GM11168 (cell line): Measurements from ENCODE around the gene TBC1D19.

Experiments
- in situ Hi-C: fragments of 300-500 bp; cut with MboI; formaldehyde crosslinking; loops from one replicate; pipeline ENCODE4 v1.12.0; 2022; ENCODE audit warnings: low sequenced_read_pairs; ENCODE audit not compliant: unreplicated experiment

Gene TBC1D19

DNA sequence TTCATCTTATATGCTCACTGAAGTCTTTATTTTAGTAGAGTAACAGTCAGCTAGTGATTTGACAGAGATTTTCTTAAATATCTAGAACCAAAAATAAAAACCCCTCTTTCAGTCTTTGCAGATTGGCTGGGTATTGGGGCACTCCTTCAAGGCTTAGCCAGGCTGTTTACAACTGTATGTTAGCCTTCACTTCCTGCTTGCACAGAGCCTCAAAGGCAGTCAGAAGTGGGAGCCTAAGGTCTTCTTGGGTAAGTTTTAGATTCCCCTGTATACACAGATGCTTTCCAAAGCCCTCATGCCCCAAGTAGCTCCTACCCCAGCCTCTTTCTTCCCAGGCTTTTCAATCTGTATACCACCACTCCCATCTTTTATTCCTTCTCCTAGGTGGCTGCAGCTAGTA, 140.7 kb downstream of the TBC1D19 start:
- in situ Hi-C loops, result loop anchor here (25.0 kb wide), 1 partner anchor 262 kb away; no protein-coding TSS in a partner anchor

DNA sequence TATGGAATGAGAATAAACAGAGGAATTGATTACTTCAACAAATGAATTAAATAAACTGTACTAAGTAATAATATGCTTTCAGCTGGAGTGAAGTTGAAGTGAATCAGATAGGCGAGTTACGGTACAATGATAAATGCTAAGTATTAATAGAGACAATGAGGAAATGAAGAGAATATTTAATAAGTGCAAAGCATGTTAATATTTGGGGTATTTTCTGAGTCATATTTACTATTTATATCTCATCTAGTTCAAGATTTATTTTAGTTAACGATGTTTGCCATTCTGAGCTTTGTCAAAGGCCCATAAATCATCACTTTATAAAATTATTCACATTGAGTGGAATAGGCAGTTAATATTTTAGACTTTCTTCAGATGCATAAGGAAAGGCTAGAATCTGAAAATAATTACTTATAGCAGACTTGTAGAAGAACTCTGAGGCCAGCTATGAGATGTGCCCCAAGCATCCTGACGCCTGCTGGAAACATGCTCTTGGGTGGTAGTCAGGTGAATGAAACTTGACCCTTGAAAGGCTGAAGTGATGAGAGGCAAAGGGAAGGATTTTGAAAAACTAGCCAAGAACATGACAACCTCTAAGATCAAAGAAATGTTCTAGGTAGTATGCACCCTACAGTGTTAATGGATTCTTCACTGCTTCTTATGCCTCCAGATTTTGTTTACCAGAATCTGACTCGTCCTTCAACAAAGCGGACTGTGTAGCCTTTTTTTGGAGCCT, 142.9 kb downstream of the TBC1D19 start:
- in situ Hi-C loops, result no loop called here

DNA sequence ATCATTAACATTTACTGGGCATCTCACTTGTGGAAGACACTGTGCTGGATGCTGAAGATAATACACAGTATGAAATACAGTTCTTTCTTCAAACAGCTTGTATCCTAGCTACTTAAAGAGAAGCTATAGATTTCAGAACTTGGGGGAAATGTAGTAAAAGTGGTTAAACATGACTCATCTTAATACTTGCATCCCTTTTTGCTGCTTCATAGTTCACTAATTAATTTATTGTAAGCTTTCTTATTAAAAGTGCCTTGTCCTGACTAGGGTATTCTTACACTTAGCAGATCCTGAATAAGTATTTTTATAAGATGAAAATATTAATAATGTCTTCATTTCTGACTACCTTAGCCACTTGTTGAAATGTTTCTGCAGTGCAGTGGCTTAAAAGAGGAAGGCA, 144.0 kb downstream of the TBC1D19 start:
- in situ Hi-C loops, result no loop called here

GRCh38 chr4:26729027-26729426, 145.1 kb downstream of the TBC1D19 start:
- in situ Hi-C loops, result no loop called here

GRCh38 chr4:26729547-26729946, 145.7 kb downstream of the TBC1D19 start:
- in situ Hi-C loops, result no loop called here

- in situ Hi-C loops, result no loop called here
These were observed 147.6 kb downstream of the TBC1D19 start for GRCh38 chr4:26731351-26732035.

- in situ Hi-C loops, result no loop called here
These were observed 148.5 kb downstream of the TBC1D19 start for GRCh38 chr4:26732356-26732755.

DNA sequence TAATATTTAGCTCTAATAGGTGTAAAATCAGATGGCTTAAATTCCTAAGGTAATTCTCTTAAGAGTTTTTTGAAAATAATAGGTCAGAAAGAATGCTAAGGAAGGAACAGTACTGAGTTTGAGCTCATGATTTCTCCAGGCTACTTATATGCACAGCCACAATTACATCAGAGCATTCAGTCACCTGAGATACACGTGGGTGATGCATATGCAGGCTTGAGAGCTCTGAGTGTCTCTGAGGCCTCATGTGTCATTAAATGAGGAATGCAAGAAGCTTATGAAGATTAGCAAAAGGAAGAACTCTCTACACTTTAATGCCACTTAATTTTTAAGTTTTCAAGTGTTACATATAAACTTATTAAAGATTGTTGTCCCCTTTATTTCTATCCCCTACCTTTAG, 152.7 kb downstream of the TBC1D19 start:
- in situ Hi-C loops, result no loop called here

GRCh38 chr4:26737385-26737784, 153.5 kb downstream of the TBC1D19 start:
- in situ Hi-C loops, result no loop called here

- in situ Hi-C loops, result no loop called here
These were observed 157.6 kb downstream of the TBC1D19 start for GRCh38 chr4:26741491-26741871.

GRCh38 chr4:26746802-26747213, 162.9 kb downstream of the TBC1D19 start:
- in situ Hi-C loops, result no loop called here

- in situ Hi-C loops, result no loop called here
These were observed 164.9 kb downstream of the TBC1D19 start for GRCh38 chr4:26748811-26749210.

DNA sequence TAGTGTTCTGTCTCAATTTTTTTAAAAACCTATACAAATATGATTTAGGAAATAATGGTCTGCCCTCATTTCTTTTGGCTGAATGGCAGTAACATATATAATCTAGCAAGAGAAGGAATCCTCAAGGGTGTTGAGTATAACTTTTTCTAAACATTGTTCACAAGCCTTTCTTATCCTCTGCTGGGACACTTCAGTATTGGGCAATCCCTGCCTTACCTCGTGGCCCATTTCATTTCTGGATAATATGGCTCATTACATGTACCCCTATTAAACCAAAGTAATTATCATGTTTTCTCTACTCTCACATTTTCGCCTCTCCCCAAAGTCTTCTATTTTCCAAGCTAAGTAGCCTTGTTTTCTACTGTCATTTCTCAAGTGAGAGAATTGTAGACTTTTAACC, 166.0 kb downstream of the TBC1D19 start:
- in situ Hi-C loops, result no loop called here

DNA sequence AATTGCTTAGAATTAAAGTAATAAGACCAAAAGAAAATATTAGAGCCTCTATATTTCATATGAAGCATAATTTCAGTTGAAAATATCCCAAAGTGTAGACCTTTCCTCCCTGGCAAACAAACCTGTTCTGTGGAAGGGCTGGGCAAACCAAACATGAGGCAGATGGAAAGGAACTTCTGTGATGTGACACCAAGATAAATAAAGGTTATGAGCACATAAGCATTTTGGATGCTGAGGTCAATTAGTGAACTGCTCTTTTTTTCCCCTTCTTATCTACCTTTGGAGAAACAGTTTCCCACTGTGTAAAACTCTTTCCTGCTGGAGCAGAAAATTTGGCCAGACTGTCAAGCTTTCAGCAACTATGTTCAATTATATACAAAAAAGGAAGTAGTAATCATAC, 167.1 kb downstream of the TBC1D19 start:
- in situ Hi-C loops, result no loop called here

GRCh38 chr4:26751838-26752237, 168.0 kb downstream of the TBC1D19 start:
- in situ Hi-C loops, result no loop called here

GRCh38 chr4:26753187-26753586, 169.3 kb downstream of the TBC1D19 start:
- in situ Hi-C loops, result no loop called here

- in situ Hi-C loops, result no loop called here
These were observed 169.7 kb downstream of the TBC1D19 start for GRCh38 chr4:26753617-26754016.

GRCh38 chr4:26757751-26758150, 173.9 kb downstream of the TBC1D19 start:
- in situ Hi-C loops, result no loop called here

DNA sequence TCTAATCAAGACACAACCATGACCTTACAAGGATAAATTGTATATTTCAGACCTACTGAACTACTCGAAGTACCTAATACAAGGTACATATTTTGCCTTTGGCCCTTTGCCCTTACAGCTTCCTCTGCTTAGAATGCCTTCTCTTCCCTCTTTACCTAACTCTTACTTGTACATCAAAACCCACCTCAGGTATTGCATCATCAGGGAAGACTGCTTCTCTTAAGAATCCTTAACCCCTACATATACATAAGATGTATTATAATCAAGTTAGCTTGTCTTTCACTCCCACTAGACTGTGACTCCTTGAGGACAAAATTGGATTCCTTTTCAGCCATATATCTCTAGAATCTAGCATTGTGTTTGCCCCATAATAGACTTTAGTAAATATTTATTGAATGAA, 175.0 kb downstream of the TBC1D19 start:
- in situ Hi-C loops, result no loop called here

- in situ Hi-C loops, result no loop called here
These were observed 178.8 kb downstream of the TBC1D19 start for GRCh38 chr4:26762650-26763049.

DNA sequence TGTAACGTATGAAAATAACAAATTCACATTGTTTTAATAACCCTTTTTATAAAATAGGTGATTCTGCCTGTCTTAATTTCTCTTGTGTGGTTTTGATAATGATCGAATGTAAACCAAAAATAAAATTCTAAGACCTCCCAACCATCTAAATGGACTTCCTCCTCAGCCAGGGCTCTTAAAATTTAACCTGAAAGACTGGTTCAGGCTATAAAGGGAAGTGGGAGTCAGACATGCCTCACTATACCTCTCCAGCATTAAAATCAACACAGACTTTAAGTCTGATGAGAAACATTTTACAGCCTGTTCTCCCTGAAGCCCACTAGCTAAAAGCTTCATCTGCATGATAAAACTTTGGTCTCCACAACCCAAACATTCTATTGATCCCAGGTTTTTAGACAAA, 179.2 kb downstream of the TBC1D19 start:
- in situ Hi-C loops, result no loop called here

GRCh38 chr4:26763648-26764047, 179.8 kb downstream of the TBC1D19 start:
- in situ Hi-C loops, result no loop called here
